Neural progenitor cell (in vitro differentiated cells): ENCODE data around the gene EYS. TPM values are rescaled to one million over a fixed set of nuclear protein-coding genes. Genes with fewer than 3 reads are reported as not detected.

Source experiments
- DNase-seq: peaks from one replicate; pipeline ENCODE4 v3.0.0-alpha.2; 2016; ENCODE audit warnings: low spot score
- H2AFZ ChIP-seq: fragments of 200-600 bp; sonication (generic); replicated peaks from 2 replicates; pipeline ENCODE4 v1.6.1; 2016; ENCODE audit warnings: antibody characterized with exemption
- H3F3A ChIP-seq: fragments of 200-600 bp; sonication (generic); 2 replicates; pipeline ENCODE4 v1.6.1; 2016; ENCODE audit warnings: antibody characterized with exemption, low read depth
- H3K27ac ChIP-seq: fragments of 200-600 bp; sonication (generic); 2 replicates; pipeline ENCODE4 v1.5.1; 2016; ENCODE audit warnings: mild to moderate bottlenecking
- H3K27me3 ChIP-seq: fragments of 200-600 bp; sonication (generic); 2 replicates; pipeline ENCODE4 v1.6.1; 2016; ENCODE audit warnings: mild to moderate bottlenecking, moderate library complexity
- H3K36me3 ChIP-seq: fragments of 200-600 bp; sonication (generic); 2 replicates; pipeline ENCODE4 v1.5.1; 2016
- H3K4me1 ChIP-seq: fragments of 200-600 bp; sonication (generic); 2 replicates; pipeline ENCODE4 v1.6.1; 2016; ENCODE audit warnings: mixed run types
- H3K4me2 ChIP-seq: fragments of 200-600 bp; sonication (generic); 2 replicates; pipeline ENCODE4 v1.6.1; 2016
- H3K4me3 ChIP-seq: fragments of 200-600 bp; sonication (generic); 2 replicates; pipeline ENCODE4 v1.5.1; 2016
- H3K79me2 ChIP-seq: fragments of 200-600 bp; sonication (generic); 2 replicates; pipeline ENCODE4 v1.6.1; 2016; ENCODE audit warnings: low read depth
- H3K9ac ChIP-seq: fragments of 200-600 bp; sonication (generic); 2 replicates; pipeline ENCODE4 v1.6.1; 2016
- H3K9me3 ChIP-seq: fragments of 200-600 bp; sonication (generic); 2 replicates; pipeline ENCODE4 v1.5.1; 2016; ENCODE audit warnings: low read depth
- H4K20me1 ChIP-seq: fragments of 200-600 bp; sonication (generic); 2 replicates; pipeline ENCODE4 v1.6.1; 2016; ENCODE audit warnings: low read depth
- H3K27ac Mint-ChIP-seq: 3 replicates; pipeline ENCODE4 v1.8.0; 2021; ENCODE audit warnings: mixed read lengths
- H3K27me3 Mint-ChIP-seq: 2 replicates; pipeline ENCODE4 v1.8.0; 2022; ENCODE audit warnings: low read depth, mild to moderate bottlenecking, inconsistent platforms, moderate library complexity, mixed read lengths; ENCODE audit not compliant: insufficient read depth
- H3K36me3 Mint-ChIP-seq: 3 replicates; pipeline ENCODE4 v1.8.0; 2021; ENCODE audit warnings: mixed read lengths
- H3K4me1 Mint-ChIP-seq: 3 replicates; pipeline ENCODE4 v1.8.0; 2021; ENCODE audit warnings: mixed read lengths
- H3K4me3 Mint-ChIP-seq: 3 replicates; pipeline ENCODE4 v1.8.0; 2021; ENCODE audit warnings: mild to moderate bottlenecking, moderate library complexity, mixed read lengths
- H3K9me3 Mint-ChIP-seq: 3 replicates; pipeline ENCODE4 v1.8.0; 2020; ENCODE audit warnings: mixed read lengths
- EZH2 ChIP-seq: fragments of 200-600 bp; sonication (generic); IDR thresholded peaks from 2 replicates; pipeline ENCODE4 v1.6.1; 2017; ENCODE audit warnings: antibody characterized with exemption, mild to moderate bottlenecking, moderate library complexity
- EZH2phosphoT487 ChIP-seq: fragments of 200-600 bp; sonication (generic); IDR thresholded peaks from 2 replicates; pipeline ENCODE4 v1.6.1; 2017; ENCODE audit warnings: antibody characterized with exemption
- total RNA-seq: library from RNA; depleted of rRNA; stranded (reverse); fragments of >200 nt; gene quantifications from 2 replicates; pipeline ENCODE4 v1.2.3, GENCODE V29; 2015; ENCODE audit warnings: low replicate concordance
- TF ChIP-seq, protein P1 (sequence below): fragments of 200-600 bp; sonication (generic); IDR thresholded peaks from 2 replicates; pipeline ENCODE4 v1.5.1; 2017; ENCODE audit warnings: antibody characterized with exemption, mild to moderate bottlenecking

EYS gene
- total RNA-seq, 1 donor from 2014 or later, result not detected

GRCh38 chr6:64155063-64155462 is 1552.0 kb downstream of the EYS start:
- H3K27ac ChIP-seq, result no peak overlapping the region
- no peak overlapping the region for H3K9ac ChIP-seq
- Mint-ChIP-seq H3K9me3 (no peaks in the 10 kb centered on the region), H3K27ac (no peak overlapping the region), H3K36me3 (no peaks in the 10 kb centered on the region), H3K4me3 (no peak overlapping the region), H3K4me1 (no peaks in the 10 kb centered on the region), H3K27me3 (peaks cover 2% of the 10 kb centered on the region)
- no peaks in the 10 kb centered on the region for H3K27me3 ChIP-seq
- H3F3A ChIP-seq, result no peaks in the 10 kb centered on the region
- no peak for DNase-seq
- no peaks in the 10 kb centered on the region for H3K9me3 ChIP-seq
- H3K79me2 ChIP-seq, result no peaks in the 10 kb centered on the region
- no peaks in the 10 kb centered on the region for H3K4me1 ChIP-seq
- H3K36me3 ChIP-seq, result no peaks in the 10 kb centered on the region
- no peak overlapping the region for H3K4me2 ChIP-seq
- TF ChIP-seq EZH2 (no peak), EZH2phosphoT487 (no peak)
- TF ChIP-seq, protein P1, sequence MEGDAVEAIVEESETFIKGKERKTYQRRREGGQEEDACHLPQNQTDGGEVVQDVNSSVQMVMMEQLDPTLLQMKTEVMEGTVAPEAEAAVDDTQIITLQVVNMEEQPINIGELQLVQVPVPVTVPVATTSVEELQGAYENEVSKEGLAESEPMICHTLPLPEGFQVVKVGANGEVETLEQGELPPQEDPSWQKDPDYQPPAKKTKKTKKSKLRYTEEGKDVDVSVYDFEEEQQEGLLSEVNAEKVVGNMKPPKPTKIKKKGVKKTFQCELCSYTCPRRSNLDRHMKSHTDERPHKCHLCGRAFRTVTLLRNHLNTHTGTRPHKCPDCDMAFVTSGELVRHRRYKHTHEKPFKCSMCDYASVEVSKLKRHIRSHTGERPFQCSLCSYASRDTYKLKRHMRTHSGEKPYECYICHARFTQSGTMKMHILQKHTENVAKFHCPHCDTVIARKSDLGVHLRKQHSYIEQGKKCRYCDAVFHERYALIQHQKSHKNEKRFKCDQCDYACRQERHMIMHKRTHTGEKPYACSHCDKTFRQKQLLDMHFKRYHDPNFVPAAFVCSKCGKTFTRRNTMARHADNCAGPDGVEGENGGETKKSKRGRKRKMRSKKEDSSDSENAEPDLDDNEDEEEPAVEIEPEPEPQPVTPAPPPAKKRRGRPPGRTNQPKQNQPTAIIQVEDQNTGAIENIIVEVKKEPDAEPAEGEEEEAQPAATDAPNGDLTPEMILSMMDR, result no peak
- no peaks in the 10 kb centered on the region for H4K20me1 ChIP-seq
- H2AFZ ChIP-seq, result no peak overlapping the region
- no peak overlapping the region for H3K4me3 ChIP-seq

GRCh38 chr6:64146876-64147275 is 1560.2 kb downstream of the EYS start:
- H3K79me2 ChIP-seq, result no peaks in the 10 kb centered on the region
- no peaks in the 10 kb centered on the region for H3K9me3 Mint-ChIP-seq
- no peaks in the 10 kb centered on the region for H3F3A ChIP-seq
- H3K4me3 ChIP-seq, result no peak overlapping the region
- H3K27me3 Mint-ChIP-seq, result no peaks in the 10 kb centered on the region
- peaks cover 9% of the 10 kb centered on the region for H3K4me1 Mint-ChIP-seq
- H3K9me3 ChIP-seq, result no peaks in the 10 kb centered on the region
- no peak overlapping the region for H2AFZ ChIP-seq
- no peaks in the 10 kb centered on the region for H3K36me3 Mint-ChIP-seq
- no peak overlapping the region for H3K9ac ChIP-seq
- no peaks in the 10 kb centered on the region for H3K4me1 ChIP-seq
- no peak overlapping the region for H3K4me3 Mint-ChIP-seq
- no peak for TF ChIP-seq EZH2
- TF ChIP-seq, protein P1, result no peak
- no peak for TF ChIP-seq EZH2phosphoT487
- H4K20me1 ChIP-seq, result no peaks in the 10 kb centered on the region
- no peak overlapping the region for H3K27ac Mint-ChIP-seq
- no peaks in the 10 kb centered on the region for H3K36me3 ChIP-seq
- no peaks in the 10 kb centered on the region for H3K27me3 ChIP-seq
- no peak for DNase-seq
- H3K27ac ChIP-seq, result no peak overlapping the region
- H3K4me2 ChIP-seq, result no peak overlapping the region

DNA sequence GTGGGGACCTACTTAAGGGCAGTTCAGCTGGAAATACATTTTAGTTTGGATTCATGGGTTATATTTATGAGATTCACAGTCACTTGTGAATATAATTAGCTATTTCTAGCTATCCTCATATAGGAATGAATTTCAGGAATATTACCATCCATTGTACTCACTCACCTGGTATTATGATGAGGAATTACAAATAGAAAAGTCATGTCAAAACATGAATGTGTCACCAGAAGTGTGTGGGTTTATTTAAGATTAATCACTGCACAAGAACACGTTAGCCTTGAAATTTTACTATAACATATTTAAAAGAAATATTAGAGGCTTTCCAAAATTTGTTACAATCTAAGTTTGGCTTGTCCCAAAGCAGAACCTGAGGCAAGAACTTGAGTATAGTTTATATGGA is 1560.9 kb downstream of the EYS start:
- Histone ChIP-seq H3K9ac (no peak overlapping the region), H3K9me3 (no peaks in the 10 kb centered on the region), H3K36me3 (no peaks in the 10 kb centered on the region), H3K4me2 (no peak overlapping the region), H3K79me2 (no peaks in the 10 kb centered on the region), H3K4me1 (no peaks in the 10 kb centered on the region), H4K20me1 (no peaks in the 10 kb centered on the region), H3K4me3 (no peak overlapping the region), H2AFZ (no peak overlapping the region), H3F3A (no peaks in the 10 kb centered on the region), H3K27me3 (no peaks in the 10 kb centered on the region), H3K27ac (no peak overlapping the region)
- TF ChIP-seq, protein P1, result no peak
- no peak for TF ChIP-seq EZH2
- Mint-ChIP-seq H3K4me3 (no peak overlapping the region), H3K36me3 (no peaks in the 10 kb centered on the region), H3K4me1 (peaks cover 9% of the 10 kb centered on the region), H3K27ac (no peak overlapping the region), H3K27me3 (no peaks in the 10 kb centered on the region), H3K9me3 (no peaks in the 10 kb centered on the region)
- no peak for DNase-seq

GRCh38 chr6:64145658-64146057 is 1561.4 kb downstream of the EYS start:
- Histone ChIP-seq H3K4me3 (no peak overlapping the region), H3K4me1 (no peaks in the 10 kb centered on the region), H3K79me2 (no peaks in the 10 kb centered on the region), H3K9me3 (no peaks in the 10 kb centered on the region), H3F3A (no peaks in the 10 kb centered on the region), H3K27me3 (no peaks in the 10 kb centered on the region), H3K4me2 (no peak overlapping the region), H3K9ac (no peak overlapping the region), H3K36me3 (no peaks in the 10 kb centered on the region), H3K27ac (no peak overlapping the region), H4K20me1 (no peaks in the 10 kb centered on the region), H2AFZ (no peak overlapping the region)
- peaks cover 9% of the 10 kb centered on the region for H3K4me1 Mint-ChIP-seq
- TF ChIP-seq EZH2phosphoT487 (no peak), EZH2 (no peak)
- TF ChIP-seq, protein P1, result no peak
- H3K4me3 Mint-ChIP-seq, result no peak overlapping the region
- H3K27me3 Mint-ChIP-seq, result no peaks in the 10 kb centered on the region
- H3K27ac Mint-ChIP-seq, result no peak overlapping the region
- no peaks in the 10 kb centered on the region for H3K9me3 Mint-ChIP-seq
- DNase-seq, result no peak
- no peaks in the 10 kb centered on the region for H3K36me3 Mint-ChIP-seq
